Measurements from ENCODE around the gene SWT1.
"Not testable (repeated sequence)": the region's sequence is repeated elsewhere in the genome, so short reads cannot be mapped to it uniquely, and the experiment has no call there.

The SWT1 gene

DNA sequence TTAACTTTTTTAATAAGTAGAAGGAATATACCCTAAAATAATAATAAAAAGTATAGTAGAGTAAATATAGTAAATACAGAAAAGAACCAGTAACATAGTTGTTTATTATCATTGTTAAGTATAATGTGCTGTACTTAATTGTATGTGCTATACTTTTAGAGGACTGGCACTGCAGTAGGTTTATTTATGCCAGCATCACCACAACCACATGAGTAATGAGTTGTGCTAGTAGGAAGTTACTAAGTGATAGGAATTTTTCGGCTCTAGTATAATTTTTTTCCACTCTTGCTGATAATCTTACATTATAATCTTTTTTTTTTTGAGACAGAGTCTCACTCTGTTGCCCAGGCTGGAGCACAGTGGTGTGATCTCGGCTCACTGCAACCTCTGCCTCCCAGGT is 88.5 kb downstream of the SWT1 start:
- no peak for ATAC-seq
- TF ChIP-seq CSRNP3 (CRISPR knock-in tag; IDR thresholded peaks at IDR 0.05) (no peak), ZNF8 (CRISPR knock-in tag; IDR thresholded peaks at IDR 0.05) (no peak), ZFP3 (CRISPR knock-in tag; IDR thresholded peaks at IDR 0.05) (no peak), CREB5 (CRISPR knock-in tag; IDR thresholded peaks at IDR 0.05; ENCODE audit: low read depth) (no peak), BACH2 (CRISPR knock-in tag; IDR thresholded peaks at IDR 0.05; ENCODE audit: borderline replicate concordance) (no peak), ZNF70 (CRISPR knock-in tag; IDR thresholded peaks at IDR 0.05) (no peak), ARNTL (CRISPR knock-in tag; IDR thresholded peaks at IDR 0.05; ENCODE audit: borderline replicate concordance, low read depth) (no peak), GLIS3 (CRISPR knock-in tag; IDR thresholded peaks at IDR 0.05) (no peak), ESRRG (CRISPR knock-in tag; IDR thresholded peaks at IDR 0.05) (no peak)

DNA sequence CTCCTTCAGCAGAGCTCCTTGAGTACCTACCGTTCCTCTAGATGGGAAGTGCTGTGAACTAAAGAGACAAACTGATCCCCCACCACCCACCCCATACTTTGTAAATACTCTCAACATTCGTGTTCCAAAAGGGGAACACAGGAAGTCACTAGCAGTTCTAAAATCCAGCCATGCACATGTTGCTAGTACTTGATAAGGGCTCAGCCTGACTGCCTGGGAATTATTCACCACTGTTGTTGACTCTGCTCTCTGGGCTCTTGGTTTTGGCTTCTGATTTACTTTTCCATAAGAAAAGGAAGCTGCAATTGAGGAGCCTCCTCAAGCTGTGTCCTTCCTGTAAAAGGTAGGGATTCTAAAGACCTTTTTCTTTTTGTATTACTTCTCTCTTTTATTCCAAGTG is 92.6 kb downstream of the SWT1 start:
- TF ChIP-seq PPARA (CRISPR knock-in tag; IDR thresholded peaks at IDR 0.05; ENCODE audit: borderline replicate concordance): no peak
- TF ChIP-seq ZC3H10 (CRISPR knock-in tag; IDR thresholded peaks at IDR 0.05): no peak
- TF ChIP-seq ZNF565 (CRISPR knock-in tag; conservative IDR thresholded peaks at IDR 0.05; ENCODE audit: low read depth): no peak
- no peak for TF ChIP-seq ZNF70 (CRISPR knock-in tag; IDR thresholded peaks at IDR 0.05)
- no peak for TF ChIP-seq OSR1 (CRISPR knock-in tag; IDR thresholded peaks at IDR 0.05)
- TF ChIP-seq TCF4 (CRISPR knock-in tag; IDR thresholded peaks at IDR 0.05; ENCODE audit: borderline replicate concordance): no peak
- no peak for TF ChIP-seq CREB5 (CRISPR knock-in tag; IDR thresholded peaks at IDR 0.05; ENCODE audit: low read depth)
- TF ChIP-seq BACH2 (CRISPR knock-in tag; IDR thresholded peaks at IDR 0.05; ENCODE audit: borderline replicate concordance): no peak
- no peak for TF ChIP-seq TSHZ2 (CRISPR knock-in tag; IDR thresholded peaks at IDR 0.05)
- TF ChIP-seq RARB (CRISPR knock-in tag; IDR thresholded peaks at IDR 0.05): no peak
- TF ChIP-seq, protein P1, sequence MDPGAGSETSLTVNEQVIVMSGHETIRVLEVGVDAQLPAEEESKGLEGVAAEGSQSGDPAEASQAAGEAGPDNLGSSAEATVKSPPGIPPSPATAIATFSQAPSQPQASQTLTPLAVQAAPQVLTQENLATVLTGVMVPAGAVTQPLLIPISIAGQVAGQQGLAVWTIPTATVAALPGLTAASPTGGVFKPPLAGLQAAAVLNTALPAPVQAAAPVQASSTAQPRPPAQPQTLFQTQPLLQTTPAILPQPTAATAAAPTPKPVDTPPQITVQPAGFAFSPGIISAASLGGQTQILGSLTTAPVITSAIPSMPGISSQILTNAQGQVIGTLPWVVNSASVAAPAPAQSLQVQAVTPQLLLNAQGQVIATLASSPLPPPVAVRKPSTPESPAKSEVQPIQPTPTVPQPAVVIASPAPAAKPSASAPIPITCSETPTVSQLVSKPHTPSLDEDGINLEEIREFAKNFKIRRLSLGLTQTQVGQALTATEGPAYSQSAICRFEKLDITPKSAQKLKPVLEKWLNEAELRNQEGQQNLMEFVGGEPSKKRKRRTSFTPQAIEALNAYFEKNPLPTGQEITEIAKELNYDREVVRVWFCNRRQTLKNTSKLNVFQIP (CRISPR knock-in tag; IDR thresholded peaks at IDR 0.05; ENCODE audit: borderline replicate concordance, low read depth): no peak
- TF ChIP-seq, protein P2, sequence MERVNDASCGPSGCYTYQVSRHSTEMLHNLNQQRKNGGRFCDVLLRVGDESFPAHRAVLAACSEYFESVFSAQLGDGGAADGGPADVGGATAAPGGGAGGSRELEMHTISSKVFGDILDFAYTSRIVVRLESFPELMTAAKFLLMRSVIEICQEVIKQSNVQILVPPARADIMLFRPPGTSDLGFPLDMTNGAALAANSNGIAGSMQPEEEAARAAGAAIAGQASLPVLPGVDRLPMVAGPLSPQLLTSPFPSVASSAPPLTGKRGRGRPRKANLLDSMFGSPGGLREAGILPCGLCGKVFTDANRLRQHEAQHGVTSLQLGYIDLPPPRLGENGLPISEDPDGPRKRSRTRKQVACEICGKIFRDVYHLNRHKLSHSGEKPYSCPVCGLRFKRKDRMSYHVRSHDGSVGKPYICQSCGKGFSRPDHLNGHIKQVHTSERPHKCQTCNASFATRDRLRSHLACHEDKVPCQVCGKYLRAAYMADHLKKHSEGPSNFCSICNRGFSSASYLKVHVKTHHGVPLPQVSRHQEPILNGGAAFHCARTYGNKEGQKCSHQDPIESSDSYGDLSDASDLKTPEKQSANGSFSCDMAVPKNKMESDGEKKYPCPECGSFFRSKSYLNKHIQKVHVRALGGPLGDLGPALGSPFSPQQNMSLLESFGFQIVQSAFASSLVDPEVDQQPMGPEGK (CRISPR knock-in tag; IDR thresholded peaks at IDR 0.05; ENCODE audit: borderline replicate concordance): no peak
- no peak for ATAC-seq

- TF ChIP-seq ISL1 (CRISPR knock-in tag; IDR thresholded peaks at IDR 0.05) (no peak), ZNF8 (CRISPR knock-in tag; IDR thresholded peaks at IDR 0.05) (no peak), TCF4 (CRISPR knock-in tag; IDR thresholded peaks at IDR 0.05; ENCODE audit: borderline replicate concordance) (no peak), ZNF565 (CRISPR knock-in tag; conservative IDR thresholded peaks at IDR 0.05; ENCODE audit: low read depth) (no peak)
- ATAC-seq: no peak
Measured at GRCh38 chr1:185250063-185250462, 93.1 kb downstream of the SWT1 start.

- not testable (repeated sequence) for ATAC-seq
Measured at GRCh38 chr1:185251928-185252327, 95.0 kb downstream of the SWT1 start.

GRCh38 chr1:185252404-185252803 is 95.4 kb downstream of the SWT1 start:
- not testable (repeated sequence) for ATAC-seq

DNA sequence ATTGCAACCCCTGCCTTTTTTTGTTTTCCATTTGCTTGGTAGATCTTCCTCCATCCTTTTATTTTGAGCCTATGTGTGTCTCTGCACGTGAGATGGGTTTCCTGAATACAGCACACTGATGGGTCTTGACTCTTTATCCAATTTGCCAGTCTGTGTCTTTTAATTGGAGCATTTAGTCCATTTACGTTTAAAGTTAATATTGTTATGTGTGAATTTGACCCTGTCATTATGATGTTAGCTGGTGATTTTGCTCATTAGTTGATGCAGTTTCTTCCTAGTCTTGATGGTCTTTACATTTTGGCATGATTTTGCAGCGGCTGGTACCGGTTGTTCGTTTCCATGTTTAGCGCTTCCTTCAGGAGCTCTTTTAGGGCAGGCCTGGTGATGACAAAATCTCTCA is 98.6 kb downstream of the SWT1 start:
- ATAC-seq: not testable (repeated sequence)

DNA sequence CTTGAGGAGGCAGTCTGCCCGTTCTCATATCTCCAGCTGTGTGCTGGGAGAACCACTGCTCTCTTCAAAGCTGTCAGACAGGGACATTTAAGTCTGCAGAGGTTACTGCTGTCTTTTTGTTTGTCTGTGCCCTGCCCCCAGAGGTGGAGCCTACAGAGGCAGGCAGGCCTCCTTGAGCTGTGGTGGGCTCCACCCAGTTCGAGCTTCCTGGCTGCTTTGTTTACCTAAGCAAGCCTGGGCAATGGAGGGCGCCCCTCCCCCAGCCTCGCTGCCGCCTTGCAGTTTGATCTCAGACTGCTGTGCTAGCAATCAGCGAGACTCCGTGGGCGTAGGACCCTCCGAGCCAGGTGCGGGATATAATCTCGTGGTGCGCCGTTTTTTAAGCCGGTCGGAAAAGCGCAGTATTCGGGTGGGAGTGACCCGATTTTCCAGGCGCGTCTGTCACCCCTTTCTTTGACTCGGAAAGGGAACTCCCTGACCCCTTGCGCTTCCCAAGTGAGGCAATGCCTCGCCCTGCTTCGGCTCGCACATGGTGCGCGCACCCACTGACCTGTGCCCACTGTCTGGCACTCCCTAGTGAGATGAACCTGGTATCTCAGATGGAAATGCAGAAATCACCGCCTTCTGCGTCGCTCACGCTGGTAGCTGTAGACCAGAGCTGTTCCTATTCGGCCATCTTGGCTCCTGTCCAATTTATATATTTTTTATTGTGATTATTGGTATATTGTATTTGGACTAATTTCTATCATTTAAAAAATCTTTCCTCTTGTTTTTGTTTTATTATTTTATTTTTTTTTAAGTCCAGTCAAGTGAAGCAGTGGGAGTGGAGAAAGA is 100.4 kb downstream of the SWT1 start:
- peak; percentile 76 for ATAC-seq

All from SK-N-SH treated with all-trans-retinoic acid at 6 μM for 48 hours (cell line).